ENCODE results near the gene KRT6B.

The KRT6B gene

DNA sequence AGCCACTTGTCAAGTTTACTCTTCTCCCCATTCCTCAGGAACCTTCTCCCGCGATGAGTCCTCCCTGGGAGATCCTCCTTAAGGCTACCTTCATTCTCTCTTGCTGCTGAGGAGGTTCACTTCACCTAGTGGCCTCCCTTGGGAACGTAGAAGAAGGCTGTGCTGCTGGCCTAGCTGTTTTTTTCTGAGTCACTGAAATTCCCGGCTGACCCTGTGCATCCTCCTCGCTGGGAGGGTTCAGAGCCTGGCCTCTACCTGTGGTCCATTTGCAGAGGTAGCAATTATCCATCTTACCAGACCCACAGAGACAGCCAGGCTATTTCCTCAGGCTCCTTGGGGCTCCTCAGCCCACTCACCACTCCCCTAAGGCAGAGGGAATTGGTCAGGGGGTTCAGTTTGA lies 50.4 kb downstream of the KRT6B start:
- no peak overlapping the region for H3K4me3 ChIP-seq (ENCODE audit: low read depth, low read length)
- ChIA-PET POLR2A (no interaction called here), CTCF (interaction anchor here (1.0 to 1.5 kb wide), 4 partner anchors 10 to 483 kb away, joined by 3 to 6 read pairs (median 4); no protein-coding TSS in a partner anchor)
- TF ChIP-seq, protein P1, sequence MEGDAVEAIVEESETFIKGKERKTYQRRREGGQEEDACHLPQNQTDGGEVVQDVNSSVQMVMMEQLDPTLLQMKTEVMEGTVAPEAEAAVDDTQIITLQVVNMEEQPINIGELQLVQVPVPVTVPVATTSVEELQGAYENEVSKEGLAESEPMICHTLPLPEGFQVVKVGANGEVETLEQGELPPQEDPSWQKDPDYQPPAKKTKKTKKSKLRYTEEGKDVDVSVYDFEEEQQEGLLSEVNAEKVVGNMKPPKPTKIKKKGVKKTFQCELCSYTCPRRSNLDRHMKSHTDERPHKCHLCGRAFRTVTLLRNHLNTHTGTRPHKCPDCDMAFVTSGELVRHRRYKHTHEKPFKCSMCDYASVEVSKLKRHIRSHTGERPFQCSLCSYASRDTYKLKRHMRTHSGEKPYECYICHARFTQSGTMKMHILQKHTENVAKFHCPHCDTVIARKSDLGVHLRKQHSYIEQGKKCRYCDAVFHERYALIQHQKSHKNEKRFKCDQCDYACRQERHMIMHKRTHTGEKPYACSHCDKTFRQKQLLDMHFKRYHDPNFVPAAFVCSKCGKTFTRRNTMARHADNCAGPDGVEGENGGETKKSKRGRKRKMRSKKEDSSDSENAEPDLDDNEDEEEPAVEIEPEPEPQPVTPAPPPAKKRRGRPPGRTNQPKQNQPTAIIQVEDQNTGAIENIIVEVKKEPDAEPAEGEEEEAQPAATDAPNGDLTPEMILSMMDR (IDR thresholded peaks at IDR 0.05; ENCODE audit: insufficient read depth, low read length, missing control alignments): no peak
- no peak for DNase-seq (ENCODE audit: low read depth, low spot score)

DNA sequence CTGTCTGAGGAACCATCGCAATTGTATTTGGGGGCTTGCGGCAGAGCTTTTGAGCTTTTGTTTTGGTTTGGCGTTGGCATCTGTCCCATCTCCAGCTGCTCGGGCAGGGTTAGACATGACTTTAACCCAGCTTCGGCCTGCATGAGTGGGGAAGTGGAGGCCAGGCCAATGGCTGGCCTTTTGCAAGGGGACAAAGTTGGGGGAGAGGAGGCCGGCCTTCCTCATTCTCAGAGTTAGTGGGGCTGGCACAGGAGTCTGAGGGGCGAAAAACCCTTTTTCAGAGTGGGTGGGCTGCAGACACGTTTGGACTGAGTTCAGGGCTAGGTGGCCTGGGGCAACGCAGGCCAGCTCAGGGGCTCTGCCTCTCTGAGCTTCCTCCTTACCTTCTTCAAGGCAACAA lies 51.0 kb downstream of the KRT6B start:
- no peak overlapping the region for H3K4me3 ChIP-seq (ENCODE audit: low read depth, low read length)
- no peak for DNase-seq (ENCODE audit: low read depth, low spot score)
- TF ChIP-seq, protein P1 (IDR thresholded peaks at IDR 0.05; ENCODE audit: insufficient read depth, low read length, missing control alignments): no peak
- ChIA-PET POLR2A (no interaction called here), CTCF (interaction anchor here (0.9 to 1.5 kb wide), 5 partner anchors 9 to 483 kb away, joined by 3 to 5 read pairs (median 3); no protein-coding TSS in a partner anchor)

DNA sequence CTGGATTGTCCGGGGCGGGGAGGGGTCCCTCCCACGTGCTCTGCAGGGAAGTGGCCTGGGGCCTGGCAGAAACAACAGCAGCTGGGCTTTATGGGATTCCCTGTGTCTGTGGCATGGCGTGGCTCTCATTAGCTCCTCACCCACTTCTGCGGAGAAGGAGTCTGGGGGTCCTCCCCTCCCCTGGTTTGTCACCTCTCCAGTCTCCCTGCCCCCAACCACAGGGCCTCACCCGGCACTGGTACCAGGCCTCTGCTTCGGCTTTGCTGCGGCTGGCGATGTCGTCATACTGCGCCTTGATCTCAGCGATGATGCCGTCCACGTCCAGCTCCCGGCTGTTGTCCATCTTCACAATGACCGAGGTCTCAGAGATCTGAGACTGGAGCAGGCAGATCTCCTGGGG lies 52.2 kb downstream of the KRT6B start:
- ChIA-PET CTCF (interaction anchor here (0.7 to 2.7 kb wide), 4 partner anchors 8 to 38 kb away, joined by 3 to 9 read pairs (median 4); no protein-coding TSS in a partner anchor), POLR2A (no interaction called here)

DNA sequence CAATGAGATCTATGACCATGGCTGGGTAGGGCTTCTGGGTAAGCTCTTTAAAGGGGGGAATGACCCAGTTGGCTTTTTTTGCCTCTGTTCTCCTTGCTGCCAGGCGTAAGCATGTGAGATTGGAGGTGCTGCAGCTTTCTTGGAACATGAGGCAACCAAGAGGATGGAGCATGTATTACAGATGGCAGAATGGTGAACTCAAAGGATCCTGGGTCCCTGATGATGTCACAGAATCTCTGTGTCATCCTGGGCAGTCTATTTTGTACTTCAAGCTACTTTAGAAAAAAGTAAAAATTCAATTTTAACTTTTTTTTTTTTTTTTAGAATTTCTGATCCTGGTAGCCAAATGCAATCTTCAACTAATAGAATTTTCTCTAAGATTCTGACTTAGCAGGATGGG lies 53.8 kb downstream of the KRT6B start:
- DNase-seq (ENCODE audit: low read depth, low spot score): no peak
- ChIA-PET POLR2A (no interaction called here), CTCF (interaction anchor here (0.8 to 2.7 kb wide), 6 partner anchors 12 to 481 kb away, joined by 3 to 9 read pairs (median 4); no protein-coding TSS in a partner anchor)
- H3K4me3 ChIP-seq (ENCODE audit: low read depth, low read length): no peak overlapping the region
- TF ChIP-seq, protein P1 (IDR thresholded peaks at IDR 0.05; ENCODE audit: insufficient read depth, low read length, missing control alignments): no peak

More for the DNA sequence above, 52.2 kb downstream of the KRT6B start:
- TF ChIP-seq, protein P1 (IDR thresholded peaks at IDR 0.05; ENCODE audit: insufficient read depth, low read length, missing control alignments): no peak
- no peak overlapping the region for H3K4me3 ChIP-seq (ENCODE audit: low read depth, low read length)
- DNase-seq (ENCODE audit: low read depth, low spot score): no peak

- H3K4me3 ChIP-seq (ENCODE audit: low read depth, low read length): no peak overlapping the region
- POLR2A ChIA-PET: no interaction called here
- CTCF ChIA-PET: interaction anchor here (0.7 to 7.1 kb wide), 8 partner anchors 18 to 483 kb away, joined by 3 to 66 read pairs (median 3); no protein-coding TSS in a partner anchor
- TF ChIP-seq, protein P1 (IDR thresholded peaks at IDR 0.05; ENCODE audit: insufficient read depth, low read length, missing control alignments): no peak
- DNase-seq (ENCODE audit: low read depth, low spot score): no peak
These were observed 55.3 kb downstream of the KRT6B start for GRCh38 chr12:52396656-52397055.
